Ovary (tissue), 3 donors: ENCODE measurements around the gene RIPOR3.

ENCODE experiments used
- CTCF ChIP-seq, 3 donors: fragments of 450-650 bp in 2 of 3; fragments of 200-600 bp in 1 of 3; IDR thresholded peaks; one replicate each; pipeline versions ENCODE4 v1.5.1 to v1.8.0; 2016 to 2022; ENCODE audit warnings: antibody characterized with exemption in 3 of 3, mild to moderate bottlenecking in 1 of 3
- POLR2A ChIP-seq: fragments of 450-650 bp; IDR thresholded peaks from one replicate; pipeline ENCODE4 v1.6.1; 2017; ENCODE audit warnings: antibody characterized with exemption, mild to moderate bottlenecking, moderate library complexity
- donor health status: DM: no; HTN: no; CAD: no.

- no peak for TF ChIP-seq CTCF (IDR thresholded peaks at IDR 0.05)
- no peak for TF ChIP-seq POLR2A
These were observed 80.1 kb downstream of the RIPOR3 start for GRCh38 chr20:50611128-50611810.
